ENCODE results near the gene AMMECR1.

AMMECR1 gene

DNA sequence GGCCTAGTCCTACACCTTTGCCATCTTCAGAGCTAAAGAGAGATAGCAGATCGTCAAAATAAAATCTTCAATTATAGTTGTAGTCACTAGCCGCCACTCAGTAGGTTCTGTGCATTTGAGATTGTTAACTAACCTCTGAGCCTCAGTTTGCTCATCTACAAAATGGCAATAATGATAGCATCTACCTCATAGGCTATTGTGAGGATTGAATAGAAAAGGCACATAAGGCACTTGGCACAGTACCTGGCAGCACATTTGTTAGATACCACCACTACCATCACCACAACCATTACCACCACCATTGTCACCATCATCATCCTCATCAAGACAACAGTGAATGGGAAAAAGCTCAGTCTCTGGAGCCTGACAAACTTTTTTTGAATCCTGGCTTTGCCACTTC, 134.6 kb downstream of the AMMECR1 start:
- no peak overlapping the region for H3K4me3 ChIP-seq (ENCODE audit: low read depth, low read length)
- TF ChIP-seq POLR2A (IDR thresholded peaks at IDR 0.05; ENCODE audit: extremely low read depth, insufficient read length) (no peak), MYC (IDR thresholded peaks at IDR 0.05; ENCODE audit: low read depth, low read length) (no peak)
- TF ChIP-seq, protein P1, sequence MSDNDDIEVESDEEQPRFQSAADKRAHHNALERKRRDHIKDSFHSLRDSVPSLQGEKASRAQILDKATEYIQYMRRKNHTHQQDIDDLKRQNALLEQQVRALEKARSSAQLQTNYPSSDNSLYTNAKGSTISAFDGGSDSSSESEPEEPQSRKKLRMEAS (IDR thresholded peaks at IDR 0.05; ENCODE audit: low read depth, low read length) = no peak
- TF ChIP-seq, protein P2, sequence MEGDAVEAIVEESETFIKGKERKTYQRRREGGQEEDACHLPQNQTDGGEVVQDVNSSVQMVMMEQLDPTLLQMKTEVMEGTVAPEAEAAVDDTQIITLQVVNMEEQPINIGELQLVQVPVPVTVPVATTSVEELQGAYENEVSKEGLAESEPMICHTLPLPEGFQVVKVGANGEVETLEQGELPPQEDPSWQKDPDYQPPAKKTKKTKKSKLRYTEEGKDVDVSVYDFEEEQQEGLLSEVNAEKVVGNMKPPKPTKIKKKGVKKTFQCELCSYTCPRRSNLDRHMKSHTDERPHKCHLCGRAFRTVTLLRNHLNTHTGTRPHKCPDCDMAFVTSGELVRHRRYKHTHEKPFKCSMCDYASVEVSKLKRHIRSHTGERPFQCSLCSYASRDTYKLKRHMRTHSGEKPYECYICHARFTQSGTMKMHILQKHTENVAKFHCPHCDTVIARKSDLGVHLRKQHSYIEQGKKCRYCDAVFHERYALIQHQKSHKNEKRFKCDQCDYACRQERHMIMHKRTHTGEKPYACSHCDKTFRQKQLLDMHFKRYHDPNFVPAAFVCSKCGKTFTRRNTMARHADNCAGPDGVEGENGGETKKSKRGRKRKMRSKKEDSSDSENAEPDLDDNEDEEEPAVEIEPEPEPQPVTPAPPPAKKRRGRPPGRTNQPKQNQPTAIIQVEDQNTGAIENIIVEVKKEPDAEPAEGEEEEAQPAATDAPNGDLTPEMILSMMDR (IDR thresholded peaks at IDR 0.05; ENCODE audit: low read depth, low read length) = no peak
- no peak for DNase-seq (ENCODE audit: low read depth)

DNA sequence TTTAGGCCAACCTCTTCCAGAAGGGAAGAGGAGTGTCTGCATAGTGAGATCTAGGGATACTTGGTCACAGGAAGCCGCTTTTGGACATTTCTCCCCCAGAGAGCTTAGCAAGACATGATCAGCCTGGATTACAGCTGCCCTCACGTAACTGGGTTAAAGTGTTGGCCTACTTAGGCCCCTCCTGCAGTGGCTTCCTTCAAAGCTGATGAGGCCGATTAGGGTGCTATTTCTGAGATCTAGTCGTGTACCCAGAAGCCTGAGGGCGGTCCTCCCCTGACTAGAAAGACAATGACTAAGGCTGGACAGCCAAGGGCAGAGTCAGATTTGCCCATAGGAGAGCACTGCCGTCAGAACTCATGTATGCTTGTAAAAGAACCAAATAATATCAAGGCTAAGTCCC, 135.0 kb downstream of the AMMECR1 start:
- no peak overlapping the region for H3K4me3 ChIP-seq (ENCODE audit: low read depth, low read length)
- no peak for TF ChIP-seq MYC (IDR thresholded peaks at IDR 0.05; ENCODE audit: low read depth, low read length)
- TF ChIP-seq, protein P1 (IDR thresholded peaks at IDR 0.05; ENCODE audit: low read depth, low read length) = no peak
- TF ChIP-seq POLR2A (IDR thresholded peaks at IDR 0.05; ENCODE audit: extremely low read depth, insufficient read length) = no peak
- TF ChIP-seq, protein P2 (IDR thresholded peaks at IDR 0.05; ENCODE audit: low read depth, low read length) = no peak
- DNase-seq (ENCODE audit: low read depth) = no peak

DNA sequence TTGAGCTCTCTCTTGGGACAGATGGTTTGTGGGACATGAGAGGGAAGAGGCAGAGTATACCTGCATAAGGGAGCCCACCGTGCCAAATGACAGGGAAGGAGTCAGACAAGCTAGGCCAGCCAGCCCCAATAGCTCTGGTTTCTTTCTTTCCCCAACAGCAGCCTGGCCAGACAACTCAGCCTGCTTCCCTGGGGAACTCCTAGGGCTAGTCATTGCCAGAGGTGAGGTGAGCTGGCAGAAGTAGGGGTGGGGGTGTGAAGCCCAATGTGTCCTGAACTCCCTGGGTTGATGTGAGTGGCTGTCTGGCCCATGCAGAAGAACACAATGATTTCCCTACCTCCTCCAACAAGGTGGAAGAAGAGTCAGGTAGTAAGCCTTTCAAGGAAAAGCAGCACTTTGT, 135.5 kb downstream of the AMMECR1 start:
- DNase-seq (ENCODE audit: low read depth) = no peak
- no peak overlapping the region for H3K4me3 ChIP-seq (ENCODE audit: low read depth, low read length)
- no peak for TF ChIP-seq POLR2A (IDR thresholded peaks at IDR 0.05; ENCODE audit: extremely low read depth, insufficient read length)
- TF ChIP-seq, protein P1 (IDR thresholded peaks at IDR 0.05; ENCODE audit: low read depth, low read length) = no peak

DNA sequence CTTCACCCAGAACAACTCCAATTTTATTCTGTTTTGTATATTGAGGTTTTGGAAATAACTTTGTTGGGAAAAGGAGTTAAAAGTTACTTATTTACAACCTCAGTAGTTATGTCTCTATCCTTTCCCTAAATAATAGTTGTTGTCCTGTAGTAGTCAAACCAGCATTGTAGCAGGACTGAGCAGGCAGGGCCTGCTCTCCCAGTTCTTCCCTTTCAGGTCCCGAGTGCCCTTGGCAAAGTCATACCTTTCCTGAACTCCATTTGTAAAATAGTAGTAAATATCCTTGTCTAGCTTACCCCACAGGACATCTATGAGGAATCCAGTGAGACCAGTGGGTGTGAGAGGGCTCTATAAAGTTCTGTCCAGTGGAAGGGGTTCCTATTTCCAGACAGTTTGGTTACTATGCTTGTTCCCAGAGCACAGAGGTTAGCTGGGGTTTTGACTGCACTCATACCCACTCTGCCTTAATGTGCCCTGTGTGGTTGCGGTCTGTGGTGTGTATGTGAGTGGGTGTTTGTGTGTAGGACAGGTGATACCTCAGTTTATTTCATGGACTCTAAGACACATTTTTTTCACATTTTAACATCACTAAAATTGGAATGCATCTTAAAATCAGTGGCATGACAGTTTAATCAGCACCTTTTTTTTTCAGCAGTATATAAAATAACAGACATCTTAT, 136.3 kb downstream of the AMMECR1 start:
- no peak for DNase-seq (ENCODE audit: low read depth)
- H3K4me3 ChIP-seq (ENCODE audit: low read depth, low read length) = no peak overlapping the region
- TF ChIP-seq, protein P2 (IDR thresholded peaks at IDR 0.05; ENCODE audit: low read depth, low read length) = no peak
- TF ChIP-seq POLR2A (IDR thresholded peaks at IDR 0.05; ENCODE audit: extremely low read depth, insufficient read length) = no peak
- TF ChIP-seq MYC (IDR thresholded peaks at IDR 0.05; ENCODE audit: low read depth, low read length) = no peak
- TF ChIP-seq, protein P1 (IDR thresholded peaks at IDR 0.05; ENCODE audit: low read depth, low read length) = no peak

DNA sequence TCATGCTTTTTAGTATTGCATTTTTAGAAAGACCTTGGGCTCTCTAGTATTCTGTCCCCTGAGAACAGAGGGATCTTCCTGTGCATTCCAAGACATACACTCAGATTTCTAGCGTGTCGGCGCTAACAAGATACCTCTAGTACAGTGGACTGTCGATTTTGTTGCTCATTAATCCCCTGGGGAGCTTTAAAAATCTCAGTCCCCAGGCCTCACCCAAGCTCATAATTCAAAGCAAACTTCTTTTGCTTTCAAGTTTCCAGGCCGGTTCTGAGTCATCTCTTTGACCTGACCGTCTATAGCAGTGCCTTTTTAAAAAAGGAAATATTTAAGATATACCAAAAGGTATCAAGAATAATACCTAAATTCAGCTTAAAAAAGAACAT, 137.0 kb downstream of the AMMECR1 start:
- no peak for DNase-seq (ENCODE audit: low read depth)
- TF ChIP-seq, protein P1 (IDR thresholded peaks at IDR 0.05; ENCODE audit: low read depth, low read length) = no peak
- no peak for TF ChIP-seq MYC (IDR thresholded peaks at IDR 0.05; ENCODE audit: low read depth, low read length)
- TF ChIP-seq, protein P2 (IDR thresholded peaks at IDR 0.05; ENCODE audit: low read depth, low read length) = no peak
- TF ChIP-seq POLR2A (IDR thresholded peaks at IDR 0.05; ENCODE audit: extremely low read depth, insufficient read length) = no peak
- no peak overlapping the region for H3K4me3 ChIP-seq (ENCODE audit: low read depth, low read length)

DNA sequence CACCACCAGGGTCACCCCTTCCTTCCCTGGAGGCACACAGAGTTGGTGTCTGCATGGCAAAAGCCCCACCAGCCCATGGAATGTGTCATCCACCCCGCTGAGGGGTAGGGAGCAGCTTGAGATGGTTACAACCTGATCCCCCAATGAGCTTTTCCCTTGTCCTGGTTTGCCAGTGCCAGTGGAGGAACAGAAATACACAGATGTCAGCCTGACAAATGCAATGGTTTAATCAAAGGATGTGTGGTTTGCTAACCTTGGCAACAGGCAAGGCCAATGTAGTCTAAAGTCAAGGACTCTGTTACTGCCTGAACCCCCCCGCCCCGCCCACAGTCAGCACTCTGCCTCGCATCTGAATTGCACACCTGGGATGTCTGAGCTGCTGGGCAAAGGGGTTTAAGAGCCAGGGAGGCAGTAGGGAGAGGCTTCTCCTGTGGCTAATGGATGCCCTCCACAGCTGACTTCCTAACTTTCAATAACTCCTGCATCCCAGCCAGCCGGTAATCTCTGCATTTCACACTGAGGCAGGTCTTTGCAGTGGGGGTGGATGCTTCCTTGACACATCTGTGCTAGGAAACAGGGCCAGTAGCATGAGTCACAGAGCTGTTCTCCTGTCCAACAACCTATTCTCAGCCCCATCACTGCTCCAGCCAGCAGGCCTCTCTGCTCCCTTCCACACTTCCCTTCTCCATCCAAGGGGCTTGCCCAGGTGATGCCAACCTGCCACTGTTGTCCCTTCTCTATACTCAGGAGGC, 137.5 kb downstream of the AMMECR1 start:
- TF ChIP-seq MYC (IDR thresholded peaks at IDR 0.05; ENCODE audit: low read depth, low read length) = no peak
- TF ChIP-seq, protein P2 (IDR thresholded peaks at IDR 0.05; ENCODE audit: low read depth, low read length) = no peak
- TF ChIP-seq, protein P1 (IDR thresholded peaks at IDR 0.05; ENCODE audit: low read depth, low read length) = no peak
- no peak for TF ChIP-seq POLR2A (IDR thresholded peaks at IDR 0.05; ENCODE audit: extremely low read depth, insufficient read length)
- no peak overlapping the region for H3K4me3 ChIP-seq (ENCODE audit: low read depth, low read length)
- no peak for DNase-seq (ENCODE audit: low read depth)

Data from NB4 (cell line).